Mesenchymal stem cell (in vitro differentiated cells and primary cell): ENCODE measurements around the gene SOD3.

Experiments used
- DNase-seq: peaks from one replicate; pipeline ENCODE4 v3.0.0-alpha.2; 2013
- H2AFZ ChIP-seq: one replicate; pipeline ENCODE4 v1.6.1; 2013; ENCODE audit warnings: low read depth, mild to moderate bottlenecking, control low read depth, inconsistent platforms, low read length, moderate library complexity
- H2AK5ac ChIP-seq: 2 replicates; pipeline ENCODE4 v1.6.1; 2013; ENCODE audit warnings: low read length, moderate library complexity, mild to moderate bottlenecking, inconsistent platforms; ENCODE audit not compliant: severe bottlenecking
- H2BK120ac ChIP-seq: one replicate; pipeline ENCODE4 v1.6.1; 2013; ENCODE audit warnings: low read depth, mild to moderate bottlenecking, inconsistent platforms, low read length, moderate library complexity
- H2BK12ac ChIP-seq, 2 experiments: one replicate each; pipeline ENCODE4 v1.6.1; 2013; ENCODE audit warnings: inconsistent platforms in 2 of 2, low read length in 2 of 2, mild to moderate bottlenecking in 2 of 2, moderate library complexity in 2 of 2, control low read depth in 1 of 2
- H2BK15ac ChIP-seq: one replicate; pipeline ENCODE4 v1.6.1; 2013; ENCODE audit warnings: mild to moderate bottlenecking, low read depth, inconsistent platforms; ENCODE audit not compliant: poor library complexity, severe bottlenecking
- H2BK5ac ChIP-seq: 2 replicates; pipeline ENCODE4 v1.6.1; 2013; ENCODE audit warnings: low read depth, mild to moderate bottlenecking, low read length, control low read depth, inconsistent platforms; ENCODE audit not compliant: poor library complexity, severe bottlenecking
- H3K14ac ChIP-seq, 2 experiments: one replicate each; pipeline ENCODE4 v1.6.1; 2013; ENCODE audit warnings: inconsistent platforms in 2 of 2, low read length in 2 of 2, control low read depth in 1 of 2, mild to moderate bottlenecking in 1 of 2, moderate library complexity in 1 of 2
- H3K18ac ChIP-seq, 2 experiments: one replicate each; pipeline ENCODE4 v1.6.1; 2013; ENCODE audit warnings: inconsistent platforms in 2 of 2, low read length in 2 of 2, control low read depth in 1 of 2, low read depth in 1 of 2, mild to moderate bottlenecking in 1 of 2
- H3K23ac ChIP-seq, 2 experiments: one replicate each; pipeline ENCODE4 v1.6.1; 2013; ENCODE audit warnings: inconsistent platforms in 2 of 2, low read length in 2 of 2, mild to moderate bottlenecking in 2 of 2, moderate library complexity in 2 of 2, control low read depth in 1 of 2
- H3K27ac ChIP-seq: 2 replicates; pipeline ENCODE4 v1.5.1; 2013; ENCODE audit warnings: mild to moderate bottlenecking, moderate library complexity, low read length, control low read depth, inconsistent platforms; ENCODE audit not compliant: poor library complexity, severe bottlenecking
- H3K27me3 ChIP-seq, 2 experiments: 2 replicates each; pipeline versions ENCODE4 v1.6.1 to v1.7.0; 2013; ENCODE audit warnings: low read length in 2 of 2, mild to moderate bottlenecking in 2 of 2, moderate library complexity in 2 of 2, control low read depth in 1 of 2, inconsistent platforms in 1 of 2; ENCODE audit not compliant: control insufficient read depth in 1 of 2, insufficient read depth in 1 of 2
- H3K36me3 ChIP-seq, 2 experiments: 2 replicates each; pipeline versions ENCODE4 v1.6.1 to v1.7.0; 2013; ENCODE audit warnings: low read length in 2 of 2, control low read depth in 1 of 2, inconsistent platforms in 1 of 2, low read depth in 1 of 2, mild to moderate bottlenecking in 1 of 2; ENCODE audit not compliant: insufficient read depth in 2 of 2, control insufficient read depth in 1 of 2
- H3K4ac ChIP-seq, 2 experiments: one replicate each; pipeline ENCODE4 v1.6.1; 2013; ENCODE audit warnings: inconsistent platforms in 2 of 2, low read length in 2 of 2, mild to moderate bottlenecking in 2 of 2, moderate library complexity in 2 of 2, control low read depth in 1 of 2, low read depth in 1 of 2
- H3K4me1 ChIP-seq: 2 replicates; pipeline ENCODE4 v1.6.1; 2013; ENCODE audit warnings: low read depth, low read length, control low read depth; ENCODE audit not compliant: control insufficient read depth, insufficient read depth
- H3K4me2 ChIP-seq: 2 replicates; pipeline ENCODE4 v1.6.1; 2013; ENCODE audit warnings: low read length, mild to moderate bottlenecking, inconsistent platforms; ENCODE audit not compliant: poor library complexity, severe bottlenecking
- H3K4me3 ChIP-seq, 2 experiments: 2 replicates each; pipeline versions ENCODE4 v1.5.1 to v1.7.0; 2013; ENCODE audit warnings: low read length in 2 of 2, mild to moderate bottlenecking in 2 of 2, control low read depth in 1 of 2, low read depth in 1 of 2; ENCODE audit not compliant: insufficient read depth in 1 of 2
- H3K79me1 ChIP-seq: replicated peaks from 2 replicates; pipeline ENCODE4 v1.6.1; 2013; ENCODE audit warnings: mild to moderate bottlenecking, control low read depth, low read length, inconsistent platforms; ENCODE audit not compliant: poor library complexity, severe bottlenecking
- H3K9ac ChIP-seq: 2 replicates; pipeline ENCODE4 v1.7.0; 2013; ENCODE audit warnings: mild to moderate bottlenecking, low read length, moderate library complexity
- H3K9me3 ChIP-seq: 2 replicates; pipeline ENCODE4 v1.7.0; 2013; ENCODE audit warnings: mild to moderate bottlenecking, low read length; ENCODE audit not compliant: control insufficient read depth
- H4K8ac ChIP-seq: one replicate; pipeline ENCODE4 v1.6.1; 2013; ENCODE audit warnings: inconsistent platforms, mild to moderate bottlenecking, low read length, moderate library complexity
- H4K91ac ChIP-seq: one replicate; pipeline ENCODE4 v1.6.1; 2013; ENCODE audit warnings: mild to moderate bottlenecking, low read length, inconsistent platforms
- WGBS: methylation state at CpG from one replicate; pipeline ENCODE4 v1.1.7; 2013; ENCODE audit warnings: mixed read lengths; 5-methylcytosine and 5-hydroxymethylcytosine counted together

SOD3 gene

GRCh38 chr4:24799544-24800324 is 4.4 kb downstream of the SOD3 start:
- Histone ChIP-seq H3K9ac (peak overlapping the region; percentile 78), H2AFZ (peak overlapping the region; percentile 49), H3K4me1 (peaks cover 22% of the 10 kb centered on the region), H3K4me3 (peak overlapping the region in 1 of 2 experiments; percentile 35), H3K27ac (no peak overlapping the region), H3K4me2 (peak overlapping the region; percentile 84), H3K14ac (peak overlapping the region in 1 of 2 experiments; percentile 31), H2BK120ac (no peak overlapping the region), H3K23ac (no peak overlapping the region), H2BK12ac (peak overlapping the region in 1 of 2 experiments; percentile 52), H3K4ac (no peak overlapping the region), H3K9me3 (no peaks in the 10 kb centered on the region), H2BK5ac (no peak overlapping the region), H3K27me3 (peaks cover 0 to 48% of the 10 kb centered on the region in 2 experiments), H4K8ac (peak overlapping the region; percentile 24), H2BK15ac (peak overlapping the region; percentile 74), H3K79me1 (no peaks in the 10 kb centered on the region), H3K36me3 (peaks cover 3 to 8% of the 10 kb centered on the region in 2 experiments), H2AK5ac (no peak overlapping the region), H4K91ac (no peak overlapping the region), H3K18ac (no peak overlapping the region)
- DNase-seq = no peak
- 31% methylated on average over 63 of the region's 103 CpGs for WGBS

- Histone ChIP-seq H2BK5ac (no peak overlapping the region), H3K4me2 (peak overlapping the region; percentile 84), H3K4ac (no peak overlapping the region), H3K14ac (peak overlapping the region; percentile 31 to 63), H2AK5ac (no peak overlapping the region), H2BK15ac (peak overlapping the region; percentile 74), H3K4me3 (peak overlapping the region; percentile 35 to 61), H3K23ac (no peak overlapping the region), H3K9me3 (no peaks in the 10 kb centered on the region), H2BK120ac (no peak overlapping the region), H3K27ac (no peak overlapping the region), H2BK12ac (peak overlapping the region in 1 of 2 experiments; percentile 52), H3K9ac (peak overlapping the region; percentile 78), H3K36me3 (peaks cover 3 to 8% of the 10 kb centered on the region in 2 experiments), H3K79me1 (no peaks in the 10 kb centered on the region), H3K18ac (no peak overlapping the region), H4K8ac (peak overlapping the region; percentile 24), H3K4me1 (peaks cover 16% of the 10 kb centered on the region), H4K91ac (no peak overlapping the region), H2AFZ (peak overlapping the region; percentile 43), H3K27me3 (peaks cover 0 to 48% of the 10 kb centered on the region in 2 experiments)
- no peak for DNase-seq
- 6% methylated on average over 20 of the region's 25 CpGs for WGBS
These were observed 5.0 kb downstream of the SOD3 start for GRCh38 chr4:24800325-24800895.

- Histone ChIP-seq H2AFZ (no peak overlapping the region), H3K4me2 (no peak overlapping the region), H2BK12ac (no peak overlapping the region), H3K27ac (no peak overlapping the region), H3K36me3 (peaks cover 3 to 8% of the 10 kb centered on the region in 2 experiments), H4K8ac (no peak overlapping the region), H3K18ac (no peak overlapping the region), H3K27me3 (peaks cover 0 to 48% of the 10 kb centered on the region in 2 experiments), H3K4me1 (peaks cover 11% of the 10 kb centered on the region), H2AK5ac (no peak overlapping the region), H3K79me1 (no peaks in the 10 kb centered on the region), H3K23ac (peak overlapping the region in 1 of 2 experiments; percentile 84), H3K9ac (peak overlapping the region; percentile 78), H2BK120ac (no peak overlapping the region), H2BK5ac (no peak overlapping the region), H3K4ac (no peak overlapping the region), H3K9me3 (no peaks in the 10 kb centered on the region), H4K91ac (no peak overlapping the region), H3K4me3 (peak overlapping the region in 1 of 2 experiments; percentile 61), H2BK15ac (no peak overlapping the region), H3K14ac (no peak overlapping the region)
- no peak for DNase-seq
- 79% methylated on average over 9 of the region's 10 CpGs for WGBS
These were observed 5.9 kb downstream of the SOD3 start for GRCh38 chr4:24801136-24801855.

GRCh38 chr4:24802648-24803047 is 7.3 kb downstream of the SOD3 start:
- Histone ChIP-seq H3K18ac (no peak overlapping the region), H3K27ac (no peak overlapping the region), H3K36me3 (peaks cover 3 to 20% of the 10 kb centered on the region in 2 experiments), H2BK15ac (no peak overlapping the region), H3K27me3 (peaks cover 0 to 41% of the 10 kb centered on the region in 2 experiments), H3K4me1 (peaks cover 11% of the 10 kb centered on the region), H3K79me1 (no peaks in the 10 kb centered on the region), H3K23ac (no peak overlapping the region), H4K91ac (no peak overlapping the region), H3K9ac (no peak overlapping the region), H3K4me2 (no peak overlapping the region), H2AFZ (no peak overlapping the region), H3K4ac (no peak overlapping the region), H2AK5ac (no peak overlapping the region), H4K8ac (no peak overlapping the region), H2BK5ac (no peak overlapping the region), H3K9me3 (no peaks in the 10 kb centered on the region), H2BK12ac (no peak overlapping the region), H3K4me3 (no peak overlapping the region), H2BK120ac (no peak overlapping the region), H3K14ac (no peak overlapping the region)
- WGBS = 92% methylated on average over 6 of the region's 6 CpGs
- DNase-seq = no peak
